Parathyroid adenoma (tissue), 2 donors: ENCODE results near the gene SLC5A2.

Experiments
- H2AFZ ChIP-seq: fragments of 300-600 bp; sonication (generic); one replicate; pipeline ENCODE4 v1.7.0; 2017; ENCODE audit warnings: antibody characterized with exemption, mild to moderate bottlenecking
- H3K27ac ChIP-seq: fragments of 300-600 bp; sonication (generic); one replicate; pipeline ENCODE4 v1.7.0; 2017
- H3K27me3 ChIP-seq: fragments of 300-600 bp; sonication (generic); one replicate; pipeline ENCODE4 v1.7.0; 2017; ENCODE audit warnings: low read length; ENCODE audit not compliant: control insufficient read depth, insufficient read depth
- H3K36me3 ChIP-seq: fragments of 300-600 bp; sonication (generic); one replicate; pipeline ENCODE4 v1.7.0; 2017; ENCODE audit warnings: low read length; ENCODE audit not compliant: control insufficient read depth, insufficient read depth
- H3K4me1 ChIP-seq: fragments of 300-600 bp; sonication (generic); one replicate; pipeline ENCODE4 v1.7.0; 2017; ENCODE audit warnings: control low read depth
- H3K4me2 ChIP-seq: fragments of 300-600 bp; sonication (generic); one replicate; pipeline ENCODE4 v1.7.0; 2017; ENCODE audit warnings: low read length
- H3K4me3 ChIP-seq: fragments of 300-600 bp; sonication (generic); one replicate; pipeline ENCODE4 v1.7.0; 2017; ENCODE audit warnings: low read depth, low read length
- H3K79me2 ChIP-seq: fragments of 300-600 bp; sonication (generic); one replicate; pipeline ENCODE4 v1.7.0; 2017; ENCODE audit warnings: control low read depth
- H3K9ac ChIP-seq: fragments of 300-600 bp; sonication (generic); one replicate; pipeline ENCODE4 v1.7.0; 2017; ENCODE audit warnings: mild to moderate bottlenecking
- H3K9me3 ChIP-seq: fragments of 300-600 bp; sonication (generic); one replicate; pipeline ENCODE4 v1.7.0; 2017; ENCODE audit warnings: low read length; ENCODE audit not compliant: control insufficient read depth
- TF ChIP-seq, protein P1 (sequence below): fragments of 300-600 bp; sonication (generic); IDR thresholded peaks from one replicate; pipeline ENCODE4 v1.7.0; 2017; ENCODE audit warnings: antibody characterized with exemption, mild to moderate bottlenecking
- donor health status: primary hyperparathyroidism.

The SLC5A2 gene

DNA sequence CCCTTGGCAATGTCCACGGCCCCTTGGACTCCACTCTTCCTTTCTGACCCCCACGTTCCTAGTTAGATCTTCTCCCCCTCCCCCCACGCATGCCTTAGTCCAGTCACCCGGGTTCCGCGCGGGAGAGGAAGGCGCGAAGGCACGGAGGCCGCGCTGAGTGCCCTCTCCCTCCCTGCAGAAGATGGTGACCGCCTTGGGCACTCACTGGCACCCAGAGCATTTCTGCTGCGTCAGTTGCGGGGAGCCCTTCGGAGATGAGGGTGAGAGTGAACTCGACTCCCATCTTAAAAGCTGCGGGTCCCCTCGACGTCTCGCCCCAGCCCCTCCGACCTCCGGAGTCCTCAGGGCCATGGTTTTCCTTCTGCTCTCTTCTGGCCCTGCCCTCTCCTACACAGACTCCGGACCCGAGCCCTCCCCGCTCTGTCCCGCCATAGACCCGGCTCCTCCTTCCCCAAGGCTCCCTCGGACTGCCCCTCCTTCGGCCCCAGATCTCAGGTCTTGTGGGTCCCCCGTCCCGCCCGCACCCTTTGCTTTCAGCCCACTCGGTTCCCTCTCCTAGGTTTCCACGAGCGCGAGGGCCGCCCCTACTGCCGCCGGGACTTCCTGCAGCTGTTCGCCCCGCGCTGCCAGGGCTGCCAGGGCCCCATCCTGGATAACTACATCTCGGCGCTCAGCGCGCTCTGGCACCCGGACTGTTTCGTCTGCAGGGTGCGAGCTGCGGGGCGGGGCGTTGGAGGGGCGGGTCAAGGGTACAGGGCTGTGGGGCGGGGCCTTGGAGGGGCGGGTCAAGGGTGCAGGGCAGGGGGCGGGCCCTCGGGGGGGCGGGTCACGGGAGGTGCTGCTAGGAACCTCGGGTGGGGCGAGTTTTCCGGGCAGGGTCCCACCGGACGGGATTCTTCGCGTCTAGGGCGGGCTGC, 6.4 kb upstream of the SLC5A2 start:
- H3K4me1 ChIP-seq, result peaks cover 14% of the 10 kb centered on the region
- H3K4me2 ChIP-seq, result peak overlapping the region; percentile 96
- peak overlapping the region; percentile 71 for H3K4me3 ChIP-seq
- H3K79me2 ChIP-seq, result no peaks in the 10 kb centered on the region
- TF ChIP-seq, protein P1, sequence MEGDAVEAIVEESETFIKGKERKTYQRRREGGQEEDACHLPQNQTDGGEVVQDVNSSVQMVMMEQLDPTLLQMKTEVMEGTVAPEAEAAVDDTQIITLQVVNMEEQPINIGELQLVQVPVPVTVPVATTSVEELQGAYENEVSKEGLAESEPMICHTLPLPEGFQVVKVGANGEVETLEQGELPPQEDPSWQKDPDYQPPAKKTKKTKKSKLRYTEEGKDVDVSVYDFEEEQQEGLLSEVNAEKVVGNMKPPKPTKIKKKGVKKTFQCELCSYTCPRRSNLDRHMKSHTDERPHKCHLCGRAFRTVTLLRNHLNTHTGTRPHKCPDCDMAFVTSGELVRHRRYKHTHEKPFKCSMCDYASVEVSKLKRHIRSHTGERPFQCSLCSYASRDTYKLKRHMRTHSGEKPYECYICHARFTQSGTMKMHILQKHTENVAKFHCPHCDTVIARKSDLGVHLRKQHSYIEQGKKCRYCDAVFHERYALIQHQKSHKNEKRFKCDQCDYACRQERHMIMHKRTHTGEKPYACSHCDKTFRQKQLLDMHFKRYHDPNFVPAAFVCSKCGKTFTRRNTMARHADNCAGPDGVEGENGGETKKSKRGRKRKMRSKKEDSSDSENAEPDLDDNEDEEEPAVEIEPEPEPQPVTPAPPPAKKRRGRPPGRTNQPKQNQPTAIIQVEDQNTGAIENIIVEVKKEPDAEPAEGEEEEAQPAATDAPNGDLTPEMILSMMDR, result no peak
- no peaks in the 10 kb centered on the region for H3K9me3 ChIP-seq
- H3K36me3 ChIP-seq, result no peaks in the 10 kb centered on the region
- H2AFZ ChIP-seq, result peak overlapping the region; percentile 90
- no peaks in the 10 kb centered on the region for H3K27me3 ChIP-seq
- H3K27ac ChIP-seq, result peak overlapping the region; percentile 97
- H3K9ac ChIP-seq, result peak overlapping the region; percentile 79

DNA sequence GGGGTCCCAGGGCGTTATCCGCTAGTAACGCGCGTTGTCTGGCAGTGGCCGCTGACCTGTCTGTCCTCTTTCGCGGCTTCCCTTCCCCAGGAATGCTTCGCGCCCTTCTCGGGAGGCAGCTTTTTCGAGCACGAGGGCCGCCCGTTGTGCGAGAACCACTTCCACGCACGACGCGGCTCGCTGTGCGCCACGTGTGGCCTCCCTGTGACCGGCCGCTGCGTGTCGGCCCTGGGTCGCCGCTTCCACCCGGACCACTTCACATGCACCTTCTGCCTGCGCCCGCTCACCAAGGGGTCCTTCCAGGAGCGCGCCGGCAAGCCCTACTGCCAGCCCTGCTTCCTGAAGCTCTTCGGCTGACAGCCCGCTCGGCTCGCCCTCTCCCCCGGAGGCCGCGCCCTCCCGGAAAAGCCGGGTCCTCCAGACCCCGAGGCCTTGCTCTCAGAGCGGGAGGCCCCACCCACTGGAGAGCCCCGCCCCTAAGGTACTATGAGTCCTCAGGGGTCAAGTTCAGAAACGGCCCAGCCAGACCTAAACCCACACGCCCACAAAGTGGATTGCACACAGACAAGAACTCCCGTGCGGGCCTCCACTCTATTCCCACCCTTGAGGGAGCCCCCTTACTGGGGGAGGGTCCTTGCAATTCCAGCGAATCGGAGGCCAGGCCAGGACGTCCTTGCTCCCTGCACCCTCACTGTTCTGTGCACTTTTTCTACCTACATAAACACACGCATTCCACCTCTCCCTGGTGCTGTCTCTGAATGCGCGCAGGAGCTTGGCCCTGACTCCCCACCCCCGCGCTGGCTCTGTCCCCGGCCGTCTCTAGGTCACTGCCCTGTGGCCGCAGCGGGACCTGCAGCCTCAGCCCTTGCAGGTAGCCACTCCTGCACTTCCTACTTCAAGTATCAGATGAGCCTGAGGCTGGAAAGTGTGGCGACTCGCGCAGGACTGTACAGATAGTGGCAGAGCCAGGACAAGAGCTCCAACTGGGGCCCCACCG, 5.4 kb upstream of the SLC5A2 start:
- Histone ChIP-seq H3K36me3 (no peaks in the 10 kb centered on the region), H3K4me1 (peaks cover 11% of the 10 kb centered on the region), H3K27ac (peak overlapping the region; percentile 97), H2AFZ (peak overlapping the region; percentile 90), H3K27me3 (no peaks in the 10 kb centered on the region), H3K9me3 (no peaks in the 10 kb centered on the region), H3K4me2 (peak overlapping the region; percentile 81), H3K79me2 (no peaks in the 10 kb centered on the region), H3K4me3 (peak overlapping the region; percentile 32), H3K9ac (no peak overlapping the region)
- TF ChIP-seq, protein P1, result peak; percentile 75

DNA sequence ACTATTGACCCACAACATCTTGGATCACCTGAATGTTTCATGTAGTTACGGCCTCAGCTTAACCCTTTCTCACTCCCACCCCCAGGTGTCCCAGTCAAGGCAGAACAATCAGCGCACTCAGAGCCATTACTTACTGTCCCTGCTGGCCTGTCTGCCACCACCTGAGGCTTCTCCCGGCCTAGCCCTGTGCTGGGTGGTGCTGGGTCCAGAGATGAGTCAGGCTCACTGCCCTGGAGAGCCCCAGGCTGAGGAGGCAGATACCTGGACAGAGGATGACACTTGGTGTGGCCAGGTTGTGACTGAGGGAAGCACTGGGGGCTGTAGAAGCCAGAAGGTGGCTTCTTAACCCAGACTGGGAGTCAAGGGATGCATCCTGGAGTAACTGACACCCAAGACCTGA, 4.0 kb upstream of the SLC5A2 start:
- Histone ChIP-seq H2AFZ (no peak overlapping the region), H3K4me3 (no peak overlapping the region), H3K9ac (no peak overlapping the region), H3K27me3 (no peaks in the 10 kb centered on the region), H3K27ac (no peak overlapping the region), H3K9me3 (no peaks in the 10 kb centered on the region), H3K4me1 (peaks cover 5% of the 10 kb centered on the region), H3K4me2 (no peak overlapping the region), H3K79me2 (no peaks in the 10 kb centered on the region), H3K36me3 (no peaks in the 10 kb centered on the region)
- TF ChIP-seq, protein P1, result no peak

DNA sequence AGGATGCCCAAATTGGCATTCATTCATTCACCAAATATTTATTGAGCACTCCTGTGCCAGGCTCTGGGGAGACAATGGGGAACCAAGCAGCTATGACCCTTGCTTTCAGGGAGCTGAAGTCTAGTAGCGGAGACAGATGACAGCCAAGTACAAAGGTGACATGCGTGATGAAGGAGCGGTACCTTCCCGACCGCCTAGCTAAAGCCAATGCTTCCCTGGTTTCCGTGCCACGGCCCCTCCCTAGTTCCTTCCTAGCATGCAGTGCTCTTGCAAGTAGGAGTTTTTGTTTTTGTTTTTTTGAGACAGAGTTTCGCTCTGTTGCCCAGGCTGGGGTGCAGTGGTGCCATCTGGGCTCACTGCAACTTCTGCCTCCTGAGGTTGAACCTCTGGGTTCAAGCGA, 3.2 kb upstream of the SLC5A2 start:
- Histone ChIP-seq H3K79me2 (no peaks in the 10 kb centered on the region), H3K9ac (no peak overlapping the region), H3K27me3 (no peaks in the 10 kb centered on the region), H3K4me2 (no peak overlapping the region), H3K9me3 (no peaks in the 10 kb centered on the region), H3K27ac (no peak overlapping the region), H3K36me3 (no peaks in the 10 kb centered on the region), H3K4me1 (peaks cover 5% of the 10 kb centered on the region), H3K4me3 (no peak overlapping the region), H2AFZ (no peak overlapping the region)
- TF ChIP-seq, protein P1, result no peak
